Measurements from ENCODE around the gene YLPM1. TPM values are rescaled to one million over a fixed set of nuclear protein-coding genes. Genes with fewer than 3 reads are reported as not detected.
"Not testable (repeated sequence)": the region's sequence is repeated elsewhere in the genome, so short reads cannot be mapped to it uniquely, and the experiment has no call there.

The YLPM1 gene
- total and polyA plus RNA-seq, 8 donors = 11.9 to 114 (median 42.9) TPM

GRCh38 chr14:74756326-74756725 lies 6.8 kb upstream of the YLPM1 start:
- H3K27me3 ChIP-seq = no peaks in the 10 kb centered on the region
- no peak for DNase-seq
- H3K27ac ChIP-seq = no peak overlapping the region
- H3K36me3 ChIP-seq = no peaks in the 10 kb centered on the region
- H3K4me1 ChIP-seq = no peaks in the 10 kb centered on the region
- H3K4me3 ChIP-seq = no peak overlapping the region
- intact Hi-C loops (cut with DNase I; ENCODE audit: low total_unique reads) = no loop called here
- H3K9me3 ChIP-seq = peaks cover 0 to 6% (median 2%) of the 10 kb centered on the region in 4 donors
- TF ChIP-seq POLR2AphosphoS5 (IDR thresholded peaks at IDR 0.05) (no peak), POLR2A (IDR thresholded peaks at IDR 0.05) (no peak), CTCF (IDR thresholded peaks at IDR 0.05) (no peak), EP300 (IDR thresholded peaks at IDR 0.05) (no peak)
- WGBS, 5 donors = 62 to 86% (median 72%) methylated on average over 1 of the region's 1 CpG

- H3K36me3 ChIP-seq; DNase-seq; H3K27ac ChIP-seq; H3K9me3 ChIP-seq; H3K4me1 ChIP-seq; intact Hi-C loops (cut with DNase I; ENCODE audit: low total_unique reads); H3K4me3 ChIP-seq; H3K27me3 ChIP-seq: not testable (repeated sequence)
- WGBS, 5 donors = 92 to 96% (median 94%) methylated on average over 5 of the region's 5 CpGs
Observed at GRCh38 chr14:74758505-74758904, 4.6 kb upstream of the YLPM1 start.

- no peaks in the 10 kb centered on the region for H3K9me3 ChIP-seq
- H3K4me3 ChIP-seq = peak overlapping the region; percentile 89 to 99 (median 98)
- intact Hi-C loops (cut with DNase I; ENCODE audit: low total_unique reads) = no loop called here
- no peaks in the 10 kb centered on the region for H3K36me3 ChIP-seq
- peaks cover 21 to 60% (median 39%) of the 10 kb centered on the region in 4 donors for H3K4me1 ChIP-seq
- H3K27ac ChIP-seq = peak overlapping the region; percentile 93 to 96 (median 94)
- WGBS, 5 donors = 2% methylated on average over 14 to 19 of the region's 19 CpGs
- peak in 1 of 2 donors; percentile 42 for DNase-seq
- H3K27me3 ChIP-seq = no peaks in the 10 kb centered on the region
- TF ChIP-seq CTCF (IDR thresholded peaks at IDR 0.05) = no peak
- no peak for TF ChIP-seq POLR2A (IDR thresholded peaks at IDR 0.05)
- no peak for TF ChIP-seq POLR2AphosphoS5 (IDR thresholded peaks at IDR 0.05)
- TF ChIP-seq EP300 (IDR thresholded peaks at IDR 0.05) = no peak
Observed at GRCh38 chr14:74763803-74764531, 851 bp downstream of the YLPM1 start.

- no peaks in the 10 kb centered on the region for H3K27me3 ChIP-seq
- no peak for TF ChIP-seq POLR2AphosphoS5 (IDR thresholded peaks at IDR 0.05)
- TF ChIP-seq CTCF (IDR thresholded peaks at IDR 0.05) = no peak
- TF ChIP-seq EP300 (IDR thresholded peaks at IDR 0.05) = no peak
- TF ChIP-seq POLR2A (IDR thresholded peaks at IDR 0.05) = no peak
- intact Hi-C loops (cut with DNase I; ENCODE audit: low total_unique reads) = no loop called here
- no peak overlapping the region for H3K27ac ChIP-seq
- DNase-seq = no peak
- H3K9me3 ChIP-seq = no peaks in the 10 kb centered on the region
- H3K4me3 ChIP-seq = peak overlapping the region; percentile 0 to 99 (median 93)
- no peaks in the 10 kb centered on the region for H3K36me3 ChIP-seq
- H3K4me1 ChIP-seq = peaks cover 21 to 66% (median 40%) of the 10 kb centered on the region in 4 donors
Observed at GRCh38 chr14:74765721-74766120, 2.6 kb downstream of the YLPM1 start.

- DNase-seq = no peak
- no peaks in the 10 kb centered on the region for H3K9me3 ChIP-seq
- no peak overlapping the region for H3K4me3 ChIP-seq
- H3K36me3 ChIP-seq = peaks cover 0 to 12% (median 7%) of the 10 kb centered on the region in 4 donors
- H3K4me1 ChIP-seq = peaks cover 9 to 55% (median 21%) of the 10 kb centered on the region in 4 donors
- no peak overlapping the region for H3K27ac ChIP-seq
- intact Hi-C loops (cut with DNase I; ENCODE audit: low total_unique reads) = no loop called here
- no peak for TF ChIP-seq CTCF (IDR thresholded peaks at IDR 0.05)
- no peak for TF ChIP-seq EP300 (IDR thresholded peaks at IDR 0.05)
- TF ChIP-seq POLR2A (IDR thresholded peaks at IDR 0.05) = no peak
- no peak for TF ChIP-seq POLR2AphosphoS5 (IDR thresholded peaks at IDR 0.05)
- H3K27me3 ChIP-seq = no peaks in the 10 kb centered on the region
- WGBS, 5 donors = 30 to 68% (median 41%) methylated on average over 5 of the region's 5 CpGs
Observed at GRCh38 chr14:74771399-74771798, 8.3 kb downstream of the YLPM1 start.

Measured in stomach (tissue), 9 donors.